PC-9 (cell line): ENCODE results near the gene ZNF488. TPM values are rescaled to one million over a fixed set of nuclear protein-coding genes. Genes with fewer than 3 reads are reported as not detected.
"Not testable (repeated sequence)": the region's sequence is repeated elsewhere in the genome, so short reads cannot be mapped to it uniquely, and the experiment has no call there.

Experiments used
- BruUV-seq: library from RNA; stranded (reverse); fragments of 400-500 nt; replicated peaks from 2 replicates; lab custom pipeline; 2021; lab: Mats Ljungman, UMichigan
- CTCF ChIA-PET: fragments of 300-600 bp; sonication (Branson Sonifier 250); formaldehyde crosslinking; loops from one replicate; lab custom pipeline; 2022; ENCODE audit warnings: antibody characterized with exemption; lab: Charles Lee
- POLR2A ChIA-PET: fragments of 300-600 bp; sonication (Branson Sonifier 250); formaldehyde crosslinking; loops from one replicate; lab custom pipeline; 2022; ENCODE audit warnings: antibody characterized with exemption; ENCODE audit not compliant: unreplicated experiment; lab: Charles Lee
- DNase-seq, 2 experiments: peaks; one replicate each; pipeline versions ENCODE4 v3.0.0 to v3.0.0-alpha.2; 2015 to 2022; ENCODE audit warnings: mixed read lengths in 1 of 2
- H2AFZ ChIP-seq: fragments of 200-600 bp; sonication (generic); 2 replicates; pipeline ENCODE4 v1.8.1; 2017; ENCODE audit warnings: antibody characterized with exemption
- H3F3A ChIP-seq: fragments of 200-600 bp; sonication (generic); 2 replicates; pipeline ENCODE4 v1.8.1; 2017; ENCODE audit warnings: antibody characterized with exemption, mild to moderate bottlenecking, low read depth; ENCODE audit not compliant: insufficient read depth
- H3K27ac ChIP-seq: fragments of 200-600 bp; sonication (generic); 2 replicates; pipeline ENCODE4 v1.6.1; 2016; ENCODE audit warnings: mixed run types
- H3K27me3 ChIP-seq: fragments of 200-600 bp; sonication (generic); 2 replicates; pipeline ENCODE4 v1.6.1; 2016; ENCODE audit warnings: low read depth, mixed run types; ENCODE audit not compliant: insufficient read depth
- H3K36me3 ChIP-seq: fragments of 200-600 bp; sonication (generic); 2 replicates; pipeline ENCODE4 v1.6.1; 2016; ENCODE audit warnings: low read depth, mixed run types
- H3K4me1 ChIP-seq: fragments of 200-600 bp; sonication (generic); replicated peaks from 2 replicates; pipeline ENCODE4 v1.6.1; 2016; ENCODE audit warnings: mixed run types; ENCODE audit not compliant: insufficient read depth
- H3K4me2 ChIP-seq: fragments of 200-600 bp; sonication (generic); 2 replicates; pipeline ENCODE4 v1.6.1; 2017; ENCODE audit warnings: mixed run types
- H3K4me3 ChIP-seq: fragments of 200-600 bp; sonication (generic); 2 replicates; pipeline ENCODE4 v1.6.1; 2016; ENCODE audit warnings: mixed run types
- H3K79me2 ChIP-seq: fragments of 200-600 bp; sonication (generic); 2 replicates; pipeline ENCODE4 v1.6.1; 2017; ENCODE audit warnings: low read depth, mixed run types
- H3K9me2 ChIP-seq: fragments of 200-600 bp; sonication (generic); 2 replicates; pipeline ENCODE4 v1.8.1; 2017; ENCODE audit warnings: mild to moderate bottlenecking; ENCODE audit not compliant: insufficient read depth
- H3K9me3 ChIP-seq: fragments of 200-600 bp; sonication (generic); 2 replicates; pipeline ENCODE4 v1.8.1; 2016; ENCODE audit warnings: low read depth; ENCODE audit not compliant: insufficient read depth
- H4K20me1 ChIP-seq: fragments of 200-600 bp; sonication (generic); 2 replicates; pipeline ENCODE4 v1.8.1; 2017; ENCODE audit not compliant: insufficient read depth
- CTCF ChIP-seq: fragments of 200-600 bp; sonication (generic); conservative IDR thresholded peaks from 2 replicates; pipeline ENCODE4 v1.6.1; 2017; ENCODE audit warnings: mixed run types, antibody characterized with exemption, mild to moderate bottlenecking, moderate library complexity
- EZH2 ChIP-seq: fragments of 200-600 bp; sonication (generic); IDR thresholded peaks from 2 replicates; pipeline ENCODE4 v1.8.0; 2017; ENCODE audit warnings: antibody characterized with exemption, low read depth
- intact Hi-C: fragments of 100-400 bp; cut with micrococcal nuclease; formaldehyde crosslinking; loops from one replicate; pipeline ENCODE4 v1.10.0; 2022; ENCODE audit not compliant: unreplicated experiment
- total RNA-seq: library from RNA; stranded (reverse); gene quantifications from 2 replicates; pipeline ENCODE4 v1.2.3, GENCODE V29; 2021

ZNF488 gene
- total RNA-seq, 1 experiment from 2014 or later: 18.1 TPM

- Histone ChIP-seq H3K27ac (no peak overlapping the region), H3K27me3 (no peaks in the 10 kb centered on the region), H3K4me2 (no peak overlapping the region), H3K36me3 (no peaks in the 10 kb centered on the region), H3K9me2 (no peaks in the 10 kb centered on the region), H3K9me3 (no peaks in the 10 kb centered on the region), H4K20me1 (no peaks in the 10 kb centered on the region), H3K4me3 (no peak overlapping the region), H3F3A (peaks cover 18% of the 10 kb centered on the region), H3K4me1 (peaks cover 46% of the 10 kb centered on the region), H2AFZ (no peak overlapping the region), H3K79me2 (no peaks in the 10 kb centered on the region)
- no peak for DNase-seq
- CTCF ChIA-PET: no interaction called here
- POLR2A ChIA-PET: no interaction called here
- BruUV-seq: no TSS peak
- no peak for TF ChIP-seq CTCF
- TF ChIP-seq EZH2: no peak
- intact Hi-C loops: no loop called here
These were observed 34.2 kb upstream of the ZNF488 start for GRCh38 chr10:47418321-47418720.

GRCh38 chr10:47416305-47417218, 32.5 kb upstream of the ZNF488 start:
- CTCF ChIA-PET, H4K20me1 ChIP-seq, H3K27me3 ChIP-seq, intact Hi-C loops, DNase-seq, H3K4me2 ChIP-seq, H3K36me3 ChIP-seq, H2AFZ ChIP-seq, H3K9me2 ChIP-seq, H3K4me3 ChIP-seq, H3K9me3 ChIP-seq, H3K27ac ChIP-seq, POLR2A ChIA-PET, H3K79me2 ChIP-seq, BruUV-seq: not testable (repeated sequence)
- H3F3A ChIP-seq: peaks cover 25% of the 10 kb centered on the region
- H3K4me1 ChIP-seq: peaks cover 52% of the 10 kb centered on the region

- Histone ChIP-seq H3K27ac (no peak overlapping the region), H3K9me3 (no peaks in the 10 kb centered on the region), H4K20me1 (no peaks in the 10 kb centered on the region), H3F3A (peaks cover 24% of the 10 kb centered on the region), H3K36me3 (no peaks in the 10 kb centered on the region), H3K27me3 (no peaks in the 10 kb centered on the region), H2AFZ (no peak overlapping the region), H3K4me3 (no peak overlapping the region), H3K4me2 (no peak overlapping the region), H3K4me1 (peaks cover 52% of the 10 kb centered on the region), H3K79me2 (no peaks in the 10 kb centered on the region), H3K9me2 (no peaks in the 10 kb centered on the region)
- CTCF ChIA-PET: no interaction called here
- no peak for TF ChIP-seq EZH2
- no peak for DNase-seq
- POLR2A ChIA-PET: no interaction called here
- intact Hi-C loops: no loop called here
- BruUV-seq: no TSS peak
These were observed 31.6 kb upstream of the ZNF488 start for GRCh38 chr10:47415520-47416304.
